HepG2 (cell line): ENCODE measurements around the gene TMUB1. TPM values are rescaled to one million over a fixed set of nuclear protein-coding genes. Genes with fewer than 3 reads are reported as not detected.

Source experiments
- BCL6 ChIP-seq: IDR thresholded peaks from 2 replicates; pipeline ENCODE4 v1.6.1; 2016; ENCODE audit warnings: missing genetic modification reagents, missing compliant biosample characterization
- FOXA3 ChIP-seq: IDR thresholded peaks from 2 replicates; pipeline ENCODE4 v1.6.1; 2016; ENCODE audit warnings: missing genetic modification reagents, missing compliant biosample characterization
- HHEX ChIP-seq: IDR thresholded peaks from 2 replicates; pipeline ENCODE4 v1.6.1; 2016; ENCODE audit warnings: control low read depth
- HNRNPH1 ChIP-seq: fragments of 200-400 bp; formaldehyde crosslinking; optimal IDR thresholded peaks from 2 replicates; pipeline ENCODE3; 2017; ENCODE audit warnings: mild to moderate bottlenecking, low read depth, low read length
- IRX3 ChIP-seq: sonication (generic); formaldehyde crosslinking; IDR thresholded peaks from 2 replicates; pipeline ENCODE4 v1.8.1; 2023; ENCODE audit warnings: mild to moderate bottlenecking, low read depth, missing genetic modification reagents, borderline replicate concordance
- MBNL3 ChIP-seq: fragments of 250-450 bp; sonication (Bioruptor Pico); conservative IDR thresholded peaks from 2 replicates; pipeline ENCODE4 v1.8.0; 2022; ENCODE audit warnings: mild to moderate bottlenecking, inconsistent platforms
- MTF1 ChIP-seq: sonication (generic); formaldehyde crosslinking; IDR thresholded peaks from 2 replicates; pipeline ENCODE4 v1.5.0; 2020; ENCODE audit warnings: missing genetic modification reagents
- NR0B2 ChIP-seq: sonication (generic); formaldehyde crosslinking; IDR thresholded peaks from 2 replicates; pipeline ENCODE4 v1.4.0; 2020; ENCODE audit warnings: mild to moderate bottlenecking, missing genetic modification reagents
- RARG ChIP-seq: sonication (generic); formaldehyde crosslinking; IDR thresholded peaks from 2 replicates; pipeline ENCODE4 v1.4.0; 2020; ENCODE audit warnings: low read depth, mild to moderate bottlenecking, missing genetic modification reagents
- SOX6 ChIP-seq, 2 experiments: fragments of 450-650 bp in 1 of 2; sonication (generic) in 1 of 2; formaldehyde crosslinking in 1 of 2; IDR thresholded peaks; 2 replicates each; pipeline versions ENCODE4 v1.4.0 to v1.6.1; 2017 to 2020; ENCODE audit warnings: antibody characterized with exemption in 1 of 2, mild to moderate bottlenecking in 1 of 2, missing genetic modification reagents in 1 of 2
- THRA ChIP-seq: sonication (generic); formaldehyde crosslinking; IDR thresholded peaks from 2 replicates; pipeline ENCODE4 v1.4.0; 2020; ENCODE audit warnings: missing genetic modification reagents, borderline replicate concordance
- TRAFD1 ChIP-seq: sonication (generic); formaldehyde crosslinking; IDR thresholded peaks from 2 replicates; pipeline ENCODE4 v1.5.1; 2020; ENCODE audit warnings: missing genetic modification reagents, mild to moderate bottlenecking, borderline replicate concordance
- ZBTB14 ChIP-seq: sonication (generic); formaldehyde crosslinking; IDR thresholded peaks from 2 replicates; pipeline ENCODE4 v1.4.0; 2020; ENCODE audit warnings: missing genetic modification reagents
- ZBTB26 ChIP-seq: IDR thresholded peaks from 2 replicates; pipeline ENCODE4 v1.6.1; 2016; ENCODE audit warnings: missing compliant biosample characterization, missing genetic modification reagents, borderline replicate concordance
- ZFAT ChIP-seq: sonication (generic); formaldehyde crosslinking; conservative IDR thresholded peaks from 2 replicates; pipeline ENCODE4 v1.8.1; 2023; ENCODE audit warnings: missing genetic modification reagents, inconsistent platforms
- ZNF235 ChIP-seq: sonication (generic); formaldehyde crosslinking; IDR thresholded peaks from 2 replicates; pipeline ENCODE4 v1.8.1; 2023; ENCODE audit warnings: mild to moderate bottlenecking, missing genetic modification reagents, borderline replicate concordance
- ZNF24 ChIP-seq: fragments of 450-650 bp; IDR thresholded peaks from 2 replicates; pipeline ENCODE4 v1.6.1; 2017; ENCODE audit warnings: antibody characterized with exemption, mild to moderate bottlenecking
- ZNF354B ChIP-seq: sonication (generic); formaldehyde crosslinking; IDR thresholded peaks from 2 replicates; pipeline ENCODE4 v1.8.0; 2022; ENCODE audit warnings: mild to moderate bottlenecking, missing genetic modification reagents
- ZNF441 ChIP-seq: sonication (generic); formaldehyde crosslinking; IDR thresholded peaks from 2 replicates; pipeline ENCODE4 v1.7.0; 2021; ENCODE audit warnings: missing genetic modification reagents, borderline replicate concordance
- ZNF615 ChIP-seq: sonication (generic); formaldehyde crosslinking; IDR thresholded peaks from 2 replicates; pipeline ENCODE4 v1.5.0; 2020; ENCODE audit warnings: mild to moderate bottlenecking, missing genetic modification reagents, borderline replicate concordance
- ZNF652 ChIP-seq: IDR thresholded peaks from 2 replicates; pipeline ENCODE4 v1.6.1; 2016; ENCODE audit warnings: low read depth, borderline replicate concordance
- ZNF672 ChIP-seq: sonication (generic); formaldehyde crosslinking; IDR thresholded peaks from 2 replicates; pipeline ENCODE4 v1.8.1; 2022; ENCODE audit warnings: missing genetic modification reagents
- ZNF776 ChIP-seq: sonication (generic); formaldehyde crosslinking; IDR thresholded peaks from 2 replicates; pipeline ENCODE4 v1.4.0; 2020; ENCODE audit warnings: mild to moderate bottlenecking, missing genetic modification reagents
- ZNF891 ChIP-seq: sonication (generic); formaldehyde crosslinking; IDR thresholded peaks from 2 replicates; pipeline ENCODE4 v1.5.0; 2020; ENCODE audit warnings: mild to moderate bottlenecking, missing genetic modification reagents
- polyA plus RNA-seq, 8 experiments: library from polyadenylated mRNA; depleted of rRNA in 3 of 8; stranded (reverse) in 7 of 8; unstranded in 1 of 8; fragments of >200 nt; fragmentation: Illumina TruSeq in 4 of 8; extraction: Trizol in 4 of 8; gene quantifications; 2 replicates each; pipeline versions ENCODE4 v1.2.1 to v1.2.3, GENCODE V29; 2011 to 2016; ENCODE audit warnings: low read depth in 4 of 8, missing spikeins in 1 of 8, mixed read lengths in 1 of 8; ENCODE audit not compliant: insufficient read depth in 1 of 8
- total RNA-seq, 5 experiments: library from RNA; depleted of rRNA; stranded (reverse); fragments of >200 nt; fragmentation: Illumina TruSeq; extraction: Trizol; gene quantifications; 2 replicates each; pipeline ENCODE4 v1.2.3, GENCODE V29; 2016; ENCODE audit warnings: low read depth in 1 of 5

The TMUB1 gene
- total and polyA plus RNA-seq, 2 of the 13 experiments (the other 11 are each of a cell fraction or from before 2014, with no cell fraction given), result 44.8 to 51.6 TPM

- TF ChIP-seq FOXA3 (CRISPR knock-in tag) (peak; percentile 50; the same call in 1 of the 2 replicates), ZNF354B (CRISPR knock-in tag) (no peak), ZNF615 (CRISPR knock-in tag) (no peak), HHEX (CRISPR knock-in tag) (no peak), SOX6 (IDR thresholded peaks at IDR 0.05) (no peak), SOX6 (CRISPR knock-in tag; IDR thresholded peaks at IDR 0.05) (peak; percentile 59), TRAFD1 (CRISPR knock-in tag) (no peak; the same call in 1 of the 2 replicates), IRX3 (no peak), ZBTB26 (CRISPR knock-in tag) (no peak), THRA (CRISPR knock-in tag) (0 out of 2 replicates have a peak, but pooled peaks have one; percentile 27), ZNF776 (no peak), ZNF891 (CRISPR knock-in tag) (no peak), ZNF652 (CRISPR knock-in tag) (no peak), BCL6 (CRISPR knock-in tag) (no peak; the same call in 1 of the 2 replicates), ZFAT (CRISPR knock-in tag) (no peak), NR0B2 (CRISPR knock-in tag) (no peak; the same call in 1 of the 2 replicates), ZNF672 (CRISPR knock-in tag) (no peak), HNRNPH1 (no peak), MTF1 (CRISPR knock-in tag) (no peak), RARG (no peak), ZNF24 (0 out of 2 replicates have a peak, but pooled peaks have one; percentile 27), ZBTB14 (CRISPR knock-in tag) (no peak; the same call in 1 of the 2 replicates), MBNL3 (no peak), ZNF235 (CRISPR knock-in tag) (no peak), ZNF441 (CRISPR knock-in tag) (no peak)
Observed at GRCh38 chr7:151062399-151063211, 20.7 kb downstream of the TMUB1 start (continued).
